OCI-LY3 (cell line): Measurements from ENCODE around the gene RPS6KA2.

Experiments used
- H2AFZ ChIP-seq: fragments of 200-600, 300-600 bp; shearing (Covaris generic); 2 replicates; pipeline ENCODE4 v1.6.0; 2014; ENCODE audit warnings: antibody characterized with exemption, low read depth, low read length
- H3K27ac ChIP-seq: fragments of 200-600, 300-600 bp; sonication (generic); 2 replicates; pipeline ENCODE4 v1.5.1; 2014; ENCODE audit warnings: mild to moderate bottlenecking, low read length, moderate library complexity, mixed read lengths
- H3K27me3 ChIP-seq: fragments of 200-600, 300-600 bp; sonication (generic); 2 replicates; pipeline ENCODE4 v1.6.1; 2014; ENCODE audit warnings: low read depth, low read length, mixed read lengths
- H3K36me3 ChIP-seq: fragments of 200-600, 300-600 bp; sonication (generic); replicated peaks from 2 replicates; pipeline ENCODE3; 2014; ENCODE audit warnings: low read depth, low read length, mixed read lengths
- H3K4me1 ChIP-seq: fragments of 300-600, 200-600 bp; sonication (generic); 2 replicates; pipeline ENCODE4 v1.6.1; 2014; ENCODE audit warnings: low read length, mixed read lengths
- H3K4me2 ChIP-seq: fragments of 200-600, 300-600 bp; sonication (generic); 2 replicates; pipeline ENCODE4 v1.6.1; 2014; ENCODE audit warnings: low read length, mixed read lengths
- H3K4me3 ChIP-seq: fragments of 300-600, 200-600 bp; sonication (generic); 2 replicates; pipeline ENCODE4 v1.5.1; 2014; ENCODE audit warnings: antibody characterized with exemption, mild to moderate bottlenecking, low read length, moderate library complexity
- H3K79me2 ChIP-seq: fragments of 300-600, 200-600 bp; shearing (Covaris generic); 2 replicates; pipeline ENCODE4 v1.6.1; 2014; ENCODE audit warnings: mild to moderate bottlenecking, low read length, mixed read lengths
- H3K9ac ChIP-seq: fragments of 300-600, 200-600 bp; shearing (Covaris generic); 2 replicates; pipeline ENCODE4 v1.6.0; 2014; ENCODE audit warnings: mild to moderate bottlenecking, low read length, moderate library complexity
- H3K9me3 ChIP-seq: fragments of 200-600, 300-600 bp; shearing (Covaris generic); 2 replicates; pipeline ENCODE4 v1.6.1; 2014; ENCODE audit warnings: low read length, mixed read lengths; ENCODE audit not compliant: insufficient read depth
- H4K20me1 ChIP-seq: fragments of 200-600, 300-600 bp; sonication (generic); 2 replicates; pipeline ENCODE4 v1.6.1; 2016; ENCODE audit warnings: low read length, mixed read lengths; ENCODE audit not compliant: insufficient read depth
- CTCF ChIP-seq: fragments of 200-600, 300-600 bp; sonication (generic); IDR thresholded peaks from 2 replicates; pipeline ENCODE4 v1.5.1; 2014; ENCODE audit warnings: antibody characterized with exemption, low read length, low read depth
- EZH2phosphoT487 ChIP-seq: fragments of 200-600 bp; shearing (Covaris generic); IDR thresholded peaks from 2 replicates; pipeline ENCODE4 v1.6.1; 2018; ENCODE audit warnings: antibody characterized with exemption, mixed run types, low read depth

Gene RPS6KA2

GRCh38 chr6:166658792-166659150, 31.7 kb upstream of the RPS6KA2 start:
- H4K20me1 ChIP-seq = no peaks in the 10 kb centered on the region
- peaks cover 30% of the 10 kb centered on the region for H3K27me3 ChIP-seq
- no peak overlapping the region for H3K27ac ChIP-seq
- peaks cover 13% of the 10 kb centered on the region for H3K4me1 ChIP-seq
- no peaks in the 10 kb centered on the region for H3K79me2 ChIP-seq
- no peaks in the 10 kb centered on the region for H3K9me3 ChIP-seq
- H3K36me3 ChIP-seq = no peaks in the 10 kb centered on the region
- H3K9ac ChIP-seq = no peak overlapping the region
- H2AFZ ChIP-seq = no peak overlapping the region
- no peak overlapping the region for H3K4me3 ChIP-seq
- no peak for TF ChIP-seq CTCF
- no peak for TF ChIP-seq EZH2phosphoT487
- H3K4me2 ChIP-seq = no peak overlapping the region

- TF ChIP-seq CTCF = no peak
- no peak for TF ChIP-seq EZH2phosphoT487
- H4K20me1 ChIP-seq = no peaks in the 10 kb centered on the region
- no peak overlapping the region for H3K4me2 ChIP-seq
- H3K9me3 ChIP-seq = no peaks in the 10 kb centered on the region
- no peaks in the 10 kb centered on the region for H3K79me2 ChIP-seq
- no peak overlapping the region for H2AFZ ChIP-seq
- no peak overlapping the region for H3K9ac ChIP-seq
- H3K36me3 ChIP-seq = no peaks in the 10 kb centered on the region
- H3K4me1 ChIP-seq = peaks cover 13% of the 10 kb centered on the region
- no peak overlapping the region for H3K27ac ChIP-seq
- peaks cover 33% of the 10 kb centered on the region for H3K27me3 ChIP-seq
- no peak overlapping the region for H3K4me3 ChIP-seq
Observed at GRCh38 chr6:166658115-166658791, 31.2 kb upstream of the RPS6KA2 start.

- Histone ChIP-seq H3K9ac (no peak overlapping the region), H3K36me3 (no peaks in the 10 kb centered on the region), H3K4me2 (peak overlapping the region; percentile 71), H3K4me3 (peak overlapping the region; percentile 66), H4K20me1 (no peaks in the 10 kb centered on the region), H3K4me1 (peaks cover 13% of the 10 kb centered on the region), H3K27me3 (peaks cover 33% of the 10 kb centered on the region), H3K27ac (no peak overlapping the region), H3K9me3 (no peaks in the 10 kb centered on the region), H2AFZ (peak overlapping the region; percentile 40; the same call in 1 of the 2 replicates), H3K79me2 (no peaks in the 10 kb centered on the region)
- TF ChIP-seq CTCF = no peak
Observed at GRCh38 chr6:166657531-166657930, 30.5 kb upstream of the RPS6KA2 start.

GRCh38 chr6:166656230-166657151, 29.4 kb upstream of the RPS6KA2 start:
- peak overlapping the region; percentile 66 for H3K4me3 ChIP-seq
- no peaks in the 10 kb centered on the region for H3K9me3 ChIP-seq
- no peaks in the 10 kb centered on the region for H4K20me1 ChIP-seq
- peaks cover 13% of the 10 kb centered on the region for H3K4me1 ChIP-seq
- H3K27ac ChIP-seq = no peak overlapping the region
- H2AFZ ChIP-seq = peak overlapping the region; percentile 40; the same call in 1 of the 2 replicates
- H3K79me2 ChIP-seq = no peaks in the 10 kb centered on the region
- peaks cover 33% of the 10 kb centered on the region for H3K27me3 ChIP-seq
- TF ChIP-seq EZH2phosphoT487 = no peak
- TF ChIP-seq CTCF = no peak
- H3K9ac ChIP-seq = no peak overlapping the region
- peak overlapping the region; percentile 71 for H3K4me2 ChIP-seq
- H3K36me3 ChIP-seq = no peaks in the 10 kb centered on the region
